Smooth muscle cell (in vitro differentiated cells): ENCODE data around the gene CTU2. TPM values are rescaled to one million over a fixed set of nuclear protein-coding genes. Genes with fewer than 3 reads are reported as not detected.

Experiments used
- DNase-seq: peaks from one replicate; lab custom pipeline; 2025; ENCODE audit not compliant: unreplicated experiment; lab: John Stamatoyannopoulos, UW
- H2AFZ ChIP-seq: fragments of 200-600 bp; sonication (generic); 2 replicates; pipeline ENCODE4 v1.6.0; 2016; ENCODE audit warnings: antibody characterized with exemption, low read depth, mild to moderate bottlenecking
- H3F3A ChIP-seq: fragments of 200-600 bp; sonication (generic); 2 replicates; pipeline ENCODE4 v1.6.0; 2017; ENCODE audit warnings: antibody characterized with exemption, low read depth
- H3K27ac ChIP-seq: fragments of 200-600 bp; sonication (generic); 2 replicates; pipeline ENCODE4 v1.5.1; 2016; ENCODE audit warnings: low read depth, mild to moderate bottlenecking
- H3K27me3 ChIP-seq: fragments of 200-600 bp; sonication (generic); 2 replicates; pipeline ENCODE4 v1.6.1; 2016; ENCODE audit warnings: low read depth, mild to moderate bottlenecking
- H3K36me3 ChIP-seq: fragments of 200-600 bp; sonication (generic); 2 replicates; pipeline ENCODE4 v1.5.1; 2016; ENCODE audit warnings: low read depth
- H3K4me1 ChIP-seq: fragments of 200-600 bp; sonication (generic); 2 replicates; pipeline ENCODE4 v1.5.1; 2016; ENCODE audit warnings: low read depth
- H3K4me2 ChIP-seq: fragments of 200-600 bp; sonication (generic); 2 replicates; pipeline ENCODE4 v1.6.0; 2016; ENCODE audit warnings: mild to moderate bottlenecking
- H3K4me3 ChIP-seq: fragments of 200-600 bp; sonication (generic); 2 replicates; pipeline ENCODE4 v1.5.1; 2016; ENCODE audit warnings: mild to moderate bottlenecking
- H3K79me2 ChIP-seq: fragments of 200-600 bp; sonication (generic); 2 replicates; pipeline ENCODE4 v1.6.0; 2016; ENCODE audit warnings: low read depth, mild to moderate bottlenecking
- H3K9ac ChIP-seq: fragments of 200-600 bp; sonication (generic); 2 replicates; pipeline ENCODE4 v1.6.0; 2016; ENCODE audit warnings: low read depth
- H3K9me3 ChIP-seq: fragments of 200-600 bp; sonication (generic); replicated peaks from 2 replicates; pipeline ENCODE4 v1.5.1; 2016; ENCODE audit warnings: low read depth
- H4K20me1 ChIP-seq: fragments of 200-600 bp; sonication (generic); 2 replicates; pipeline ENCODE4 v1.6.0; 2016; ENCODE audit warnings: low read depth
- WGBS: methylation state at CpG from one replicate; pipeline ENCODE4 v1.1.7; 2016; ENCODE audit warnings: low lambda C conversion rate; 5-methylcytosine and 5-hydroxymethylcytosine counted together
- polyA plus RNA-seq: library from polyadenylated mRNA; unstranded; fragments of >200 nt; fragmentation: Nextera tagmentation; extraction: Ambion mirVana; gene quantifications from 2 replicates; pipeline ENCODE4 v1.2.1, GENCODE V29; 2016
- total RNA-seq: library from RNA; depleted of rRNA; stranded (reverse); fragments of >200 nt; gene quantifications from 2 replicates; pipeline ENCODE4 v1.2.3, GENCODE V29; 2014
- TF ChIP-seq, protein P1 (sequence below): fragments of 200-600 bp; sonication (generic); IDR thresholded peaks from 2 replicates; pipeline ENCODE4 v1.5.1; 2017; ENCODE audit warnings: borderline replicate concordance, mild to moderate bottlenecking, antibody characterized with exemption; ENCODE audit not compliant: insufficient read depth, poor library complexity, severe bottlenecking

CTU2 gene
- total and polyA plus RNA-seq, 2 experiments from 2014 or later: 5.8 to 21.3 TPM

DNA sequence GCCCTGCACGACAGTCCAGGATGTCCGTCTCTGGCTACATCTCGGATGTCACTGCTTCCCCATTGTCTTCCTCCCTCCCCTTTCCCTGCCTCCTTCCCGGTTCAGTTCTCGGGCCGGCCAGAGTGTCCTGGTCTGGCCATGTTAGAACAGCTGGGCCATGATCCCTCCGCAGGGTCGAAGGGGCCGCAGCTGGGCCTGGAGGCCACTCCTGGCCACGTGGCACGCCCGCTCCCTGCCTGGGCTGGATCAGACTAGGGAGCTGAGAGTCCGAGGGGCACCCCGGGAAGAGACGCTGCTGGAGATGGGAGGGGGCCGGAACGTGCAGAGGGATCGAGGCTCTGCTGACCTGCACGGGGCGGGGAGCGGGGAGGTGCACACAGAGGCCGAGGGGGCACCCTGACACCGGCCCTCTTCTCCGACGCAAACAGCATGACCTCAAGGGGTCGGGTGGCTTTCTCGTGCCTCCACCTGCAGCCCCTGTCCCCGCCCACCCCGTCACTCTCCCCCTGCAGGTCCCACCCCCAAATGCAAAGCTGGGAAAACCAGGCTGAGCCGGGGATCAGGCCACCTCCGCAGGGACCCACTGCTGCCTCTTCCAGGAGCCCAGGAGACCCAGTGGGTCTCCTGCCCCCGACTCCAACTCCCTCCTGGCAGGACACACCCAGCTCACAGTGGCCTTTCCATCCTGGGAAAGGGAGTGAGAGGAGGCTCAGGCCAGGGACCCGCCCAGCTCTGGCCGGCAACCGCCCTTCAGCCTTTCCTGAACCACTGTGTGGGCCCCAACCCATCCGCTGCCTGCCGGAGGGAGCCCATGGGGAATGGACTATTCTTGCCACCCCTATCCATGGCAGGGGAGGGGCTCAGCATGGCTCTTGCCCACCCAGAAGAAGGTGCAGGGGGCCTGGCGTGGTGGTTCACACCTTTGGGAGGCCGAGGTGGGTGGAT, 38.5 kb downstream of the CTU2 start:
- H3K4me2 ChIP-seq: no peak overlapping the region
- H3K27ac ChIP-seq: no peak overlapping the region
- WGBS: 86% methylated on average over 33 of the region's 39 CpGs
- no peaks in the 10 kb centered on the region for H3K27me3 ChIP-seq
- H3K4me3 ChIP-seq: no peak overlapping the region
- TF ChIP-seq, protein P1, sequence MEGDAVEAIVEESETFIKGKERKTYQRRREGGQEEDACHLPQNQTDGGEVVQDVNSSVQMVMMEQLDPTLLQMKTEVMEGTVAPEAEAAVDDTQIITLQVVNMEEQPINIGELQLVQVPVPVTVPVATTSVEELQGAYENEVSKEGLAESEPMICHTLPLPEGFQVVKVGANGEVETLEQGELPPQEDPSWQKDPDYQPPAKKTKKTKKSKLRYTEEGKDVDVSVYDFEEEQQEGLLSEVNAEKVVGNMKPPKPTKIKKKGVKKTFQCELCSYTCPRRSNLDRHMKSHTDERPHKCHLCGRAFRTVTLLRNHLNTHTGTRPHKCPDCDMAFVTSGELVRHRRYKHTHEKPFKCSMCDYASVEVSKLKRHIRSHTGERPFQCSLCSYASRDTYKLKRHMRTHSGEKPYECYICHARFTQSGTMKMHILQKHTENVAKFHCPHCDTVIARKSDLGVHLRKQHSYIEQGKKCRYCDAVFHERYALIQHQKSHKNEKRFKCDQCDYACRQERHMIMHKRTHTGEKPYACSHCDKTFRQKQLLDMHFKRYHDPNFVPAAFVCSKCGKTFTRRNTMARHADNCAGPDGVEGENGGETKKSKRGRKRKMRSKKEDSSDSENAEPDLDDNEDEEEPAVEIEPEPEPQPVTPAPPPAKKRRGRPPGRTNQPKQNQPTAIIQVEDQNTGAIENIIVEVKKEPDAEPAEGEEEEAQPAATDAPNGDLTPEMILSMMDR: no peak
- no peak overlapping the region for H2AFZ ChIP-seq
- H3K36me3 ChIP-seq: no peaks in the 10 kb centered on the region
- peaks cover 9% of the 10 kb centered on the region for H3K79me2 ChIP-seq
- H3K9ac ChIP-seq: no peak overlapping the region
- H3K4me1 ChIP-seq: peaks cover 5% of the 10 kb centered on the region
- H3F3A ChIP-seq: no peaks in the 10 kb centered on the region
- DNase-seq: no peak
- H3K9me3 ChIP-seq: no peaks in the 10 kb centered on the region
- H4K20me1 ChIP-seq: peaks cover 79% of the 10 kb centered on the region

DNA sequence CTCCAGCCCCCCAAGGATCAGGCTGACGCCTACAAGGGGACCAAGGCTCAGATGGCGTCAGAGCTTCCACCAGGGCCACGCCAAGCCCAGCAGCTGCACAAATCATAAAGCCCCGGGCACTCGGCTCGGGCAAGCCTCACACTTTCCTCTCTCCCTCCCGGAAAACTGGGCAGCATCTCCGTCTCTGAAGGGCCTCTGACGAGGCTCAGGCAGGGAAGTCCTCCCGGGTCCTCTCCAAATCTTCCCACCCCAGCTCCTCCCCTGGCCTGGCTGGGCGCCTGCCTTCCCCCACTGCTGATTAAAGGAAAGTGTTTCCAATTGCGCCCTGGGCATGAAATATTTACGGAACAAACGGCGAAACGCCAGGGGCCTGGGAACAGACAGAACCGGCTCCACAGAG, 40.2 kb downstream of the CTU2 start:
- 78% methylated on average over 17 of the region's 17 CpGs for WGBS
- Histone ChIP-seq H3K36me3 (no peaks in the 10 kb centered on the region), H3K27ac (no peak overlapping the region), H3K9ac (no peak overlapping the region), H3F3A (no peaks in the 10 kb centered on the region), H3K4me3 (no peak overlapping the region), H3K4me1 (peaks cover 5% of the 10 kb centered on the region), H3K4me2 (no peak overlapping the region), H2AFZ (no peak overlapping the region), H3K27me3 (no peaks in the 10 kb centered on the region), H3K79me2 (peaks cover 21% of the 10 kb centered on the region), H4K20me1 (peaks cover 93% of the 10 kb centered on the region), H3K9me3 (no peaks in the 10 kb centered on the region)
- DNase-seq: no peak
- TF ChIP-seq, protein P1: no peak

DNA sequence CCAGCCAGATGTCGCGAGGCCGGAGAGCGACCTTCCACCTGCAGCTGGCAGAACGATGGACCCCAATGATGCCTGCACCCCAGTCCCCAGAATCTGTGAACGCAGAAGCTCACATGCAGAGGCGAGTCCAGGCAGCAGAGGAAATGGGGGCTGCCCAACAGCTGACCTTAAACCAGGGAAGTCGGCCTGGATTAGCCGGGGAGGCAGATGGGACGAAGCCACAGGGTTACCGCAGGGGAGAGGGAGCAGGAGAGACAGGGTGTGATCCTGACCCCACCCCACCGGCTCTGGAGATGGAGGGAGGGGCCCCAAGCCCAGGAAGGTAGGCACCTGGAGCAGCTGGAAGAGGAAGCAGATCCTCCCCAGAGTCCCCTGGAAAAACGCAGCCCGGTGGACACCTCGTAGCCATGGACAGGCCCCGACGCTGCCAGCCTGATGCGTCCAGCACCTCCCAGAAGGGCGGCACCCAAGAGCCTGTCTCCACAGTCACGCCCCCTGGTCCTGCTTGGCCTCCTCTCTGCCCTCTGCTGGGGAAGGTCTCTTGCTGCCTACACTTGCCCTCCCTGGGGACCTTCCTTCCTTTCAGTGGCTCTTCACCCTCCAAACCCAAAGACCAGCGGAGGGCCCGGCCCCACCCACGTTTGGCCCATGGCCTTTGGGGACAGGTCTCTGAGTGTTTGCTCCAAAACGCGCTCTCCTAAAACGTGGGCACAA, 41.4 kb downstream of the CTU2 start:
- no peak overlapping the region for H3K27ac ChIP-seq
- H3K79me2 ChIP-seq: peaks cover 30% of the 10 kb centered on the region
- H3K4me1 ChIP-seq: peaks cover 5% of the 10 kb centered on the region
- H3K4me2 ChIP-seq: no peak overlapping the region
- H4K20me1 ChIP-seq: peaks cover 96% of the 10 kb centered on the region
- TF ChIP-seq, protein P1: no peak
- 94% methylated on average over 23 of the region's 26 CpGs for WGBS
- no peaks in the 10 kb centered on the region for H3K27me3 ChIP-seq
- no peaks in the 10 kb centered on the region for H3K9me3 ChIP-seq
- H3K36me3 ChIP-seq: no peaks in the 10 kb centered on the region
- no peak overlapping the region for H3K9ac ChIP-seq
- H2AFZ ChIP-seq: no peak overlapping the region
- H3K4me3 ChIP-seq: no peak overlapping the region
- no peak for DNase-seq
- H3F3A ChIP-seq: no peaks in the 10 kb centered on the region
